Activated CD4-positive, alpha-beta T cell treated with anti-CD3 and anti-CD28 coated beads for 36 hours (primary cell): ENCODE results near the gene RRP15. TPM values are rescaled to one million over a fixed set of nuclear protein-coding genes. Genes with fewer than 3 reads are reported as not detected.
"Not testable (repeated sequence)": the region's sequence is repeated elsewhere in the genome, so short reads cannot be mapped to it uniquely, and the experiment has no call there.

ENCODE experiments used
- ATAC-seq: fragments of 200-7000 bp; cut with Tn5 transposase; one replicate; pipeline ENCODE4 v1.10.0; 2021; ENCODE audit warnings: mild to moderate bottlenecking, moderate library complexity
- CTCF ChIA-PET: fragments of 350-600 bp; sonication (Branson Sonifier 250); formaldehyde crosslinking; loops from one replicate; lab custom pipeline; 2021; ENCODE audit warnings: antibody characterized with exemption; lab: Charles Lee
- POLR2A ChIA-PET: fragments of 350-600 bp; sonication (Branson Sonifier 250); formaldehyde crosslinking; loops from one replicate; lab custom pipeline; 2021; ENCODE audit warnings: antibody characterized with exemption, inconsistent platforms; lab: Charles Lee
- DNase-seq: peaks from one replicate; pipeline ENCODE4 v3.0.0-alpha.2; 2020
- H3K27ac Mint-ChIP-seq: one replicate; pipeline ENCODE4 v1.8.0; 2021; ENCODE audit warnings: mixed read lengths
- H3K27me3 Mint-ChIP-seq: one replicate; pipeline ENCODE4 v1.8.0; 2021; ENCODE audit warnings: mixed read lengths
- H3K36me3 Mint-ChIP-seq: one replicate; pipeline ENCODE4 v1.8.0; 2021; ENCODE audit warnings: low read depth, mixed read lengths
- H3K4me1 Mint-ChIP-seq: one replicate; pipeline ENCODE4 v1.8.0; 2021; ENCODE audit warnings: mixed read lengths
- H3K4me3 Mint-ChIP-seq: one replicate; pipeline ENCODE4 v1.8.0; 2021; ENCODE audit warnings: mild to moderate bottlenecking, moderate library complexity, mixed read lengths
- H3K9me3 Mint-ChIP-seq: one replicate; pipeline ENCODE4 v1.8.0; 2021; ENCODE audit warnings: low read depth, mixed read lengths
- intact Hi-C, 2 experiments: fragments of 100-400 bp; cut with DNase I in 1 of 2; cut with micrococcal nuclease in 1 of 2; formaldehyde crosslinking; loops; one replicate each; pipeline versions ENCODE4 v1.14.2 to v1.15.1; 2022 to 2024; cut with DNase I, micrococcal nuclease
- total RNA-seq, 2 experiments: library from RNA; stranded (reverse); gene quantifications; one replicate each; pipeline ENCODE4 v1.2.3, GENCODE V29; 2021

RRP15 gene
- total RNA-seq, 2 experiments from 2014 or later: 23.3 to 30.5 TPM

DNA sequence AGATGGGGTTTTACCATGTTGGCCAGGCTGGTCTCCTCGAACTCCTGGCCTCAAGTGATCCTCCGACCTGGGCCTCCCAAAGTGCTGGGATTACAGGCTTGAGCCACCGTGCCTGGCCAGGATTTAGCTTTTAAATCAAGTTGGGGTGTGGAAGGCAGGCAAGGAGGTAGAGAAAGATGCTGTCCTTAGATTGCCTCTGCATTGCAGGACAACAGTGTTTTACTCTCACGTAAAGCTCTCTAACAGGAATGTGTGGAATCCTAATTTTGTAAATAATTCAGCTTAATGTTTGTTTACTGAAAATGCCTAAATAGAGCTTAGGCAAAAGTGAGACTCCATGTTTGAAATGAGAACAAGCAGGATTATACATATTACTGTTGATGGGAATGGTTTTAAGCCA lies 30.5 kb downstream of the RRP15 start:
- DNase-seq (no peak), ATAC-seq (no peak)
- no peak overlapping the region for H3K27ac Mint-ChIP-seq
- no peak overlapping the region for H3K4me3 Mint-ChIP-seq
- no peaks in the 10 kb centered on the region for H3K9me3 Mint-ChIP-seq
- ChIA-PET POLR2A (no interaction called here), CTCF (no interaction called here)
- peaks cover 32% of the 10 kb centered on the region for H3K36me3 Mint-ChIP-seq
- no peaks in the 10 kb centered on the region for H3K27me3 Mint-ChIP-seq
- intact Hi-C loops: no loop called here
- H3K4me1 Mint-ChIP-seq: peaks cover 14% of the 10 kb centered on the region

DNA sequence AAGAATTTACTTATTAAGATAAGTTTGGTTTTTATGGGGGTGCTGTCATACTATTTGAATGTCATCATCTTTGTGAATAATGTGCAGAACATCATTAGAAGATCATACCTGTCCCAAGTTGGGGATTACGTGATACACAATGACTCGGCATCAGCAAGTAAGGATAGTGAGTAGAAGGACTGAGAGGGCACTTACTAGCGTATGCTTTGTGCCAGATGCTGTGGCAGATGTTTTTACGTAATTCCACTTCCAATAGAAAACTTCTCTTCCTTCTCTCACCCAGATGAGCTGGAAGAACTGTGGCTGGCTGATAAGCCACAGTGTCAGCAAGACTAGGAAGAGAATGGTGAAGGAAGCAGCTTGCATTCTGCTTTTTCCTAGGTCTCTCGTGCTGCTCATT lies 32.0 kb downstream of the RRP15 start:
- DNase-seq: no peak
- Mint-ChIP-seq H3K4me1 (peaks cover 9% of the 10 kb centered on the region), H3K27ac (no peak overlapping the region), H3K4me3 (no peak overlapping the region), H3K36me3 (peaks cover 26% of the 10 kb centered on the region), H3K27me3 (no peaks in the 10 kb centered on the region), H3K9me3 (no peaks in the 10 kb centered on the region)
- POLR2A ChIA-PET: no interaction called here
- intact Hi-C loops: no loop called here
- no peak for ATAC-seq
- CTCF ChIA-PET: interaction anchor here (1.0 kb wide), 1 partner anchor 13 kb away, joined by 4 read pairs; no protein-coding TSS in a partner anchor

DNA sequence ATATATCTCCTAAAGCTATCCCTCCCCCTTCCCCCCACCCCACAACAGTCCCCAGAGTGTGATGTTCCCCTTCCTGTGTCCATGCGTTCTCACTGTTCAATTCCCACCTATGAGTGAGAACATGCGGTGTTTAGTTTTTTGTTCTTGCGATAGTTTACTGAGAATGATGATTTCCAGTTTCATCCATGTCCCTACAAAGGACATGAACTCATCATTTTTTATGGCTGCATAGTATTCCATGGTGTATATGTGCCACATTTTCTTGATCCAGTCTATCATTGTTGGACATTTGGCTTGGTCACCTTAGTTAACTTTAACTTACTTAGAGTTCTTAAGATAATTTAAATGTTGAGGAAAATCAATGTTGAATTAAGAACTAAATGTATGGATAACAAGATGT lies 35.1 kb downstream of the RRP15 start:
- intact Hi-C loops, ATAC-seq, POLR2A ChIA-PET, H3K9me3 Mint-ChIP-seq, DNase-seq, H3K4me3 Mint-ChIP-seq, H3K4me1 Mint-ChIP-seq, H3K27ac Mint-ChIP-seq, H3K27me3 Mint-ChIP-seq: not testable (repeated sequence)
- CTCF ChIA-PET: interaction anchor here (0.6 to 2.2 kb wide), 3 partner anchors 10 to 954 kb away, joined by 3 to 7 read pairs (median 5); no protein-coding TSS in a partner anchor
- H3K36me3 Mint-ChIP-seq: peaks cover 21% of the 10 kb centered on the region

DNA sequence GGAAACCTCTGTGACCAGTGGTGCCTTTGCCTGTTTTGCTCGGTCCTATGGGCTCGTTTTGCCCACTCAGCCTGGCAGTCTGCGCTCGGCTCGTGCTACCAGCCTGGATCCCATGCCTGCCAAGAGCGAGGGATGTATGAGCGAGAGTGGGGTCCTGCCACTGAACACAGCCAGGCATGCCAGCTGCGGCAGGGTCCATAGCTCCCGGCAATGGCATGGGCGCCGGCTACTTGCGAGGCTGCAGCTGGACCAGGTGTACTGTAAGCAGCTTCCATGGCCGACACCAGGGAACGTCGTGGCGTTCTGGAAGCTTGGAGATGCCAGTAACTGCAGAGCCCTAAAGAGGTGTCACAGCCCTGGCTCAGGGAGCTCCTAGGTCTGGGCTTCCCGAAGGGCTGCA lies 37.7 kb downstream of the RRP15 start:
- POLR2A ChIA-PET: no interaction called here
- DNase-seq (no peak), ATAC-seq (no peak)
- intact Hi-C loops: no loop called here
- Mint-ChIP-seq H3K36me3 (peaks cover 21% of the 10 kb centered on the region), H3K27ac (no peak overlapping the region), H3K4me1 (no peaks in the 10 kb centered on the region), H3K27me3 (no peaks in the 10 kb centered on the region), H3K4me3 (no peak overlapping the region), H3K9me3 (no peaks in the 10 kb centered on the region)
- CTCF ChIA-PET: interaction anchor here (1.4 kb wide), 1 partner anchor 17 kb away, joined by 3 read pairs; no protein-coding TSS in a partner anchor

DNA sequence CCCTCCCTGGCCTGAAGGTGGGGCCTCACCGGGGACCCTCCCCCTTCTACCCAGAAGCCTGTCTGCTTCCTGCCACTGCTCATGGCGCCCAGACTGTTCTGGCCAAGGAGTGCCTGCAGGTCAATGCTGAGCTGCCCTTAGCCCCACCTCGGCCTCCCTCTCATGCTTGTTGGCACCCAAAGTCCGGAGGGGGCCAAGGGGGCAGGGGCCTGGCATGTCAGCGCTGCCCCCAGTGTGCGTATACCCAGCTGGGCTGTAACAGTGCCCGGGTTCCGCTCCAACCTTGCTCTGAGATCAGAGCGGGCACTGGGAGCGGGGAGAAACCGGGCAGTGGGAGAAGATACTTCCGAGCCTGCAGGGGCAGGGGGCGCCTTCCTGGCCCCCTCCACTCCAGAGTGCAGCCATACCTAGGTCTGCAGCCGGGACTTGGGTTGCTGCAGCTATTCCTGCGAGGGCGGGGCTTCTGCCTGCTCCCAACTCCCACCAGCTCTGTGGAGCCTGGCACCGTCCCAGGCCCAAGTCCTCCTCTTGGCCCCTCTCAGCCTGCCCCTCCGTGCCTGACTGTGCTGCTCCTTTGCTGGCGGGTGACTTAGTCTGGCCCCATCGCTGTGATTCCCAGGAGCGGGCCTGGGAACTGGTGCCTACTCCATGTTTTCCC lies 38.6 kb downstream of the RRP15 start:
- POLR2A ChIA-PET: no interaction called here
- Mint-ChIP-seq H3K36me3 (peaks cover 20% of the 10 kb centered on the region), H3K9me3 (no peaks in the 10 kb centered on the region), H3K27me3 (no peaks in the 10 kb centered on the region), H3K4me3 (no peak overlapping the region), H3K27ac (no peak overlapping the region), H3K4me1 (no peaks in the 10 kb centered on the region)
- intact Hi-C loops: no loop called here
- ATAC-seq: no peak
- DNase-seq: no peak
- CTCF ChIA-PET: no interaction called here

DNA sequence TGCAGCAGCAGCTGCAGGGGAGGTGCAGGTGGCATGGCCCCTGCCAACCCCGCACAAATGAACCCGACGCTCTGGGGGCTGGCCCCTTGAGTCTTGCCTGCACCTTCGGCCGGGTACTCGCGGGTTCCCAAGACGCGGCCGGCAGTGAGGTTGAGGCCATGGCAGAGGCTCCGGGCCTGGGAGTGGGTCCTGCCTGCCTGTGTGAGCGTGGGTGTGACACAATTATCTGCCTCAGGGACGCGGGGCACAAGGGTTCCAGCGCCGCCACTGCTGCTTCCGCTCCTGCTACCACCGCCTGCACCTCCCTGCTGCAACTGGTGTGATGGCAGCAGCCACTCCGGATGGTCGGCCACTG lies 39.1 kb downstream of the RRP15 start:
- DNase-seq (no peak), ATAC-seq (no peak)
- POLR2A ChIA-PET: no interaction called here
- Mint-ChIP-seq H3K36me3 (peaks cover 17% of the 10 kb centered on the region), H3K4me3 (no peak overlapping the region), H3K4me1 (no peaks in the 10 kb centered on the region), H3K9me3 (no peaks in the 10 kb centered on the region), H3K27ac (no peak overlapping the region), H3K27me3 (no peaks in the 10 kb centered on the region)
- CTCF ChIA-PET: no interaction called here
- intact Hi-C loops: no loop called here

DNA sequence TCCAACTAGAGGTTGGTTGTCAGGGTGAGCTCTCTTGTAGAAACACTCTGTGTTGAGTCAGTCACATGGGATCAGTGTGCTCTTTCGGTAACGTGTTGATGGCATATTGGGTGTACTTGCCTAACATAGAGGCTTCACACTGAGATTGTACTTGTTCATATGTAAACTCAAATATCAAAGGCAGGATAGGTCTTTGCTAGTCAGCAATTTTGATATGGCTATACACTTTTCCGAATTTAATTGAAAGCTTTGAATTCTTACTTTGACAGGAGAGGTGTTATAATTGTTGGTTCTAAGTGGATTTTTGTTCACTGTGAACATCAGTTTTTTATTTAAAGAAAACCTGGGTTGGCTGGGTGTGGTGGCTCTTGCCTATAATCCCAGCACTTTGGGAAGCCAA lies 43.7 kb downstream of the RRP15 start:
- ChIA-PET CTCF (interaction anchor here (0.6 to 2.7 kb wide), 10 partner anchors 11 to 1609 kb away, joined by 3 to 19 read pairs (median 4); partner anchors contain the start of gene TGFB2), POLR2A (no interaction called here)
- Mint-ChIP-seq H3K4me1 (no peaks in the 10 kb centered on the region), H3K4me3 (no peak overlapping the region), H3K36me3 (peaks cover 17% of the 10 kb centered on the region), H3K27me3 (no peaks in the 10 kb centered on the region), H3K27ac (no peak overlapping the region), H3K9me3 (no peaks in the 10 kb centered on the region)
- intact Hi-C loops: no loop called here
- ATAC-seq (no peak), DNase-seq (no peak)

DNA sequence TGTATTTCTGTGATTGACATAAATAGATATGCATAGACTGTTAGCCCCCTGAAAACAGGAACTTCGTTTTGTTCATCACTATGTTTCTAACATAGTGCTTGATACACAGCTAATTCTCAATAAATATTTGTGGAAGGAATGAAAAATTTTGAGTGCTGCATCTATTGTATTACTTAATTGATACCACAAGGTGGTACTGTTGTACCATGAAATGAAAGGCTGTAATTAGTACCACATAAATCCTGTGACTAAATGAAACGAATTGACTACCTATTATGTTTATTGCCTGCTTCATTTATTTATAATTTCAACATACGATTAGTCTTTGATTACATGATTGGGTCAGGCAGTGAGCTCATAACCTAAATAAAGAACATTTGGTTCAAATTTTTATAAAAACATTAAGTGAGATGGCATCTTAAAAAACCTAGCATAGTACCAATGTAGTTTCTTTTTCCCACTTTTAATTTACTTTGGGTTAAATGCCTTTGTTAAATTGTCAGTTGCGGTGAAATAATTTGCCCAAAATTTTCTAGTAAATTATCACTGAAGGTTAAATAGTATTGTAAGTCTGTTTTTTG lies 45.0 kb downstream of the RRP15 start:
- intact Hi-C loops: loop anchor here (1.0 to 10.0 kb wide), 5 partner anchors 191 to 1482 kb away; no protein-coding TSS in a partner anchor
- ATAC-seq (no peak), DNase-seq (no peak)
- H3K9me3 Mint-ChIP-seq: no peaks in the 10 kb centered on the region
- POLR2A ChIA-PET: no interaction called here
- H3K27ac Mint-ChIP-seq: no peak overlapping the region
- no peaks in the 10 kb centered on the region for H3K27me3 Mint-ChIP-seq
- peaks cover 13% of the 10 kb centered on the region for H3K36me3 Mint-ChIP-seq
- H3K4me1 Mint-ChIP-seq: no peaks in the 10 kb centered on the region
- CTCF ChIA-PET: interaction anchor here (0.7 to 2.7 kb wide), 22 partner anchors 9 to 1483 kb away, joined by 3 to 19 read pairs (median 4); partner anchors contain the start of gene TGFB2
- no peak overlapping the region for H3K4me3 Mint-ChIP-seq

DNA sequence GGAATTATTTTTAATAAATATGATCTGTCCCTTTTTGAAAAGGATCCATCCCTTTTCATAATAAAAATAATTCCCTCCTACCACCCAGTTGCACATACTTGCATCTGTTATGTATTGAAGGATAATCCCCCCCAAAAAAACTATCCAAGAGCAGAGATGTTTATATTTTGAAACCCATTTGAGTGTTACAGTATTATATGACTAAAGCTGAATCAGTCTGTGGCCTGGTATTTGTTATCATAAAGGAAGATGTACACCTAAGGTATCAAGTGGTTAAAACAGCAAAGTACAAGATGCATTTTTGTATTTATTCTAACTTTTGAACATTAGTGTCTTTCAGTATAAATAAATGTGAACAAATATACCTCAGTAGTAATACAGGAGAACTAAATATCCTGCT lies 47.3 kb downstream of the RRP15 start:
- ATAC-seq (no peak), DNase-seq (no peak)
- Mint-ChIP-seq H3K36me3 (peaks cover 18% of the 10 kb centered on the region), H3K27ac (no peak overlapping the region), H3K9me3 (no peaks in the 10 kb centered on the region), H3K4me1 (no peaks in the 10 kb centered on the region), H3K4me3 (no peak overlapping the region), H3K27me3 (no peaks in the 10 kb centered on the region)
- CTCF ChIA-PET: no interaction called here
- POLR2A ChIA-PET: no interaction called here
- intact Hi-C loops: loop anchor here in 1 of 2 experiments (5.0 to 10.0 kb wide), 3 partner anchors 1052 to 1480 kb away; no protein-coding TSS in a partner anchor

DNA sequence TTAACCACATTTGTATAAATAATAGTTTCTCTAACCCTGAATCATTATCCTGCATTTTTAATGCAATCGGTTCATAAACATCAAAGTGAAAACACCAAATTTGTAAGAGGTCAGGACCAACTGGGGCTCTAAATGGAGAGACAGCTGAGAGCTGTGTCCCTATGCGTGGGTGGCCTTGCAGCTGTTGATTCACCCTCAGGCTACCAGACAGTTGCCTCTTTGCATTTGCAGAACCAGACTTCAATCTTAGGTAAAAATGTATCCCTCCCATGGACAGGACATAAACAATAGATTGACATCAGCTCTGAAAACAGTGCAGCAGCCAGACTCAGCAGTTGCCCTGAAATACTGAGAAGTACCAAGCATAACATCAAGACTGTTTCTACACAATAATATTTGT lies 51.2 kb downstream of the RRP15 start:
- intact Hi-C loops: loop anchor here in 1 of 2 experiments (10.0 kb wide), 2 partner anchors 1048 to 1228 kb away; no protein-coding TSS in a partner anchor
- no peak for DNase-seq
- Mint-ChIP-seq H3K9me3 (no peaks in the 10 kb centered on the region), H3K27ac (no peak overlapping the region), H3K27me3 (peaks cover 3% of the 10 kb centered on the region), H3K4me3 (no peak overlapping the region), H3K36me3 (peaks cover 21% of the 10 kb centered on the region), H3K4me1 (no peaks in the 10 kb centered on the region)
- ChIA-PET CTCF (interaction anchor here (0.8 kb wide), 1 partner anchor 30 kb away, joined by 4 read pairs; no protein-coding TSS in a partner anchor), POLR2A (no interaction called here)
- ATAC-seq: no peak

DNA sequence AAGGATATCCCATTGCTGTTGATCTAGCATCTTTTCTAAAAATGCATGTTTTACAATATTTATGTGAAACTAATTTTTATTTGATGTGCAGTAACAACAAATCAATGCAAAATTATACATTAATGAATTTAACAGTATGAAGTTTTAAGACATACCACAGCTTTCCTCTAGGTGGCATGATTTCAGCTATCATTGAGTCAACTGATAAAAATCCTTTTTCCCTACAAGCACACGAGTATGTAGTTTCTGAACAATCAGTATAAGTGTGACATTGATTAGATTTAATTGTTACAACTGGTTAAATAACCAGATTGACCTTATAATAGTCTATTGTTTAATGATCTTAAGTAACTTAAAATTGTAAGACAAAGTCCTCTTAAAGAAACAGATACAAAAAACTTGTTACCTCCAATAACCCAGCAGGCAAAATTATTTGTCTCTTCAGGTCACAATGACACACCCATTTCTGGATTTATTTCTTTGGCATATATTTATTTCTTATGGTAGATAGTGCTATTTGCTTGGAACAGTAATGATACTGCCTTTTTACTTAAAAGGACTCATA lies 54.3 kb downstream of the RRP15 start:
- no peak for DNase-seq
- no peak overlapping the region for H3K4me3 Mint-ChIP-seq
- H3K27me3 Mint-ChIP-seq: peaks cover 12% of the 10 kb centered on the region
- H3K4me1 Mint-ChIP-seq: no peaks in the 10 kb centered on the region
- POLR2A ChIA-PET: no interaction called here
- H3K27ac Mint-ChIP-seq: no peak overlapping the region
- ATAC-seq: no peak
- peaks cover 21% of the 10 kb centered on the region for H3K36me3 Mint-ChIP-seq
- H3K9me3 Mint-ChIP-seq: no peaks in the 10 kb centered on the region
- CTCF ChIA-PET: interaction anchor here (0.7 to 3.0 kb wide), 11 partner anchors 10 to 49 kb away, joined by 3 to 19 read pairs (median 4); no protein-coding TSS in a partner anchor
- intact Hi-C loops: loop anchor here (1.0 to 10.0 kb wide), 4 partner anchors 182 to 1225 kb away; no protein-coding TSS in a partner anchor
